ENCODE data around the gene BCL3. TPM values are rescaled to one million over a fixed set of nuclear protein-coding genes. Genes with fewer than 3 reads are reported as not detected.
"Not testable (repeated sequence)": the region's sequence is repeated elsewhere in the genome, so short reads cannot be mapped to it uniquely, and the experiment has no call there.

Gene BCL3
- total RNA-seq, 1 donor from 2014 or later, result 2.5 TPM

DNA sequence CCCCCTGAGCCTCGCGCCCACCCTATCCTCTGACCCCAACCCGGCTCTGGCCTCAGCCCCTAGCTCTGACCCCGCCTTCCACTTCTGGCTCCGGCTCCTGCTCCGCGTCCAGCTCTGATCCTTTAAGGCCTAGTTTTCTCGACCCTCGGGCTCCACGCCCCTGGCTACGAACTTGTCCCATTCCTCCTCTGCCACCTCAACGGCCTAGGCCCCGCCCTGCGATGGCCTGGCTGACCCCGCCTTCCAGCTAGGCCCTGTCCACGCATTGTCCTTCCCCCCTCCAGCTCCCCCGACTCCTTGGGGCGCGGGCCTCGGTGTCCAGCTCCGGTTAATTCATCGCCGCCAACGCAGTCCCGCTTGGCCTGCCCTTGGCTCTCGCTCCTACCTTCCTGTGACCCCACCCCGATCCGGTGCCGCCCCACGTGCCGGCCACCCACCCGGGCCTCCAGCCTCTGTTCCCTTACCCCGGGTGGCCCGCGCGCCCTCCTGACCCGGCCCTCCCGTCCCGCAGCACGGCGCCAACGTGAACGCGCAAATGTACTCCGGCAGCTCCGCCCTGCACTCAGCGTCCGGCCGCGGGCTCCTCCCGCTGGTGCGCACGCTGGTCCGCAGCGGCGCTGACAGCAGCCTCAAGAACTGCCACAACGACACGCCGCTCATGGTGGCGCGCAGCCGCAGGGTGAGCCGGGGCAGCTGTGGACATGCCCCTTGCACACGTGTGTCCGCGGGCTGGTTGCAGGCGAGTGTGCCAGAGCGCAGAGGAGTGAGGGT is 9.4 kb downstream of the BCL3 start:
- DNase-seq (ENCODE audit: low read depth, low spot score), result no peak

- no peak for DNase-seq (ENCODE audit: low read depth, low spot score)
These were observed 10.1 kb downstream of the BCL3 start for GRCh38 chr19:44758596-44758995.

GRCh38 chr19:44759083-44759804 is 10.7 kb downstream of the BCL3 start:
- no peak for DNase-seq (ENCODE audit: low read depth, low spot score)

DNA sequence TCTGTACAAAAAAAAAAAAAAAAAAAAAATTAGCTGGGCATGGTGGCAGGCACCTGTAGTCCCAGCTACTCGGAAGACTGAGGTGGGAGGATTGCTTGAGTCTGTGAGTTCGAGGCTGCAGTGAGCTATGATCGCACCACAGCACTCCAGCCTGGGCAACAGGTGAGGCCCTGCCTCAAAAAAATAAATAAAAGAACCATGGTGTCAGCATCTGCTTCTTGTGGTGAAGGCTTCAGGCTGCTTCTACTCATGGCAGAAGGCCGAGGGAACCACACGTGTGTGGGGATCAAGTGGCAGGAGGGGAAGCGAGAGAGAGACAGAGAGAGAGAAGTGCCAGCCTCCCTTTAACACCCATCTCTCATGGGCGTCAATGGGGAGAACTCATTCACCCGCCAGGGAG is 13.5 kb downstream of the BCL3 start:
- DNase-seq (ENCODE audit: low read depth, low spot score), result no peak

DNA sequence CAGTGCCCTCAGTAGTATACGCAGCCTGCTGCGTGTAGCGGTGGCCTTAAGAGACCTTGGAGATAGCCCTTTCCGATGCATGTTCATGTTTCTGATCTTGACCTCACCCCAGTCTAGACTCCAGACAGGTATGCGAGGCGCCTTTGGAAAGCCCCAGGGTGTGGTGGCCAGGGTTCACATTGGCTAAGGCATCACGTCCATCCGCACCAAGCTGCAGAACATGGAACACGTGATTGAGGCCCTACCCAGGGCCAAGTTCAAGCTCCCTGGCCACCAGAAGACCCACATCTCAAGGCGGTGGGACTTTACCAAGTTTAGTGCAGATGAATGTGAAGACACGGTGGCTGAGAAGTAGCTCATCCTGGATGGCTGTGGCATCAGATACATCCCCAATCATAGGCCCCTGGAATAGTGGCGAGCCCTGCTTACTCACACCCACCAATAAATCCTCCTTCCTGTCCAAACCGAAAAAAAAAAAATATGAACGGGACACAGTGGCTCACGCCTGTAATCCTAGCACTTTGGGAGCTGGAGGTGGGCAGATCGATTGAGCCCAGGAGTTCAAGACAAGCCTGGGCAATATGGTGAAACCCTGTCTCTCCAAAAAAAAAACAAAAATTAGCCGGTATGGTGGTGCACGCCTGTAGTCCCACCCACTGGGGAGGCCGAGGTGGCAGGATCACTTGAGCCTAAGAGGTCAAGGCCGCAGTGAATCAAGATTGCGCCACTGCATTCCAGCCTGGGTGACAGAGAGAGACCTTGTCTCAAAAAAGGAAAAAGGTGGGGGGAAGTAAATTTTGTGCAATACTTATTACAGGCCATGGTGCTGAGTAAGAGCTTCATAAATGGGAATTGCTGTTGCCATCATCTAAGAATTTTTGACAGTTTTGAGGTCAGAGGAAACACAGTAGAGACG is 16.8 kb downstream of the BCL3 start:
- DNase-seq (ENCODE audit: low read depth, low spot score), result no peak

DNA sequence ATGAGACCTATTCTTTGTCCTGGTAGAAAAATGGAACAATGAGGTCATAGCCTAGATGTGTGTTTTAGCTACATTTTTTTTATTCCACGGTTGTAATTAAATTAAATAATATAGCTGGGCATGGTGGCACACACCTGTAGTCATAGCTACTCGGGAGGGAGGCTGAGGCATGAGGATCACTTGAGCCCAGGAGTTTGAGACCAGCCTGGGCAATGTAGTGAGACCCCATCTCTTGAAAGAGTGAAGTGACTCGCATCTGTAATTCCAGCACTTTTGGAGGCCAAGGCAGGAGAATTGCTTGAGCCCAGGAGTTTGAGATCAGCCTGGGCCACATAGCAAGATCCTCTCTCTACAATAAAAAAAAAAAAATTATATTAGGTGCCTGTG is 17.4 kb downstream of the BCL3 start:
- DNase-seq (ENCODE audit: low read depth, low spot score), result no peak

- no peak for DNase-seq (ENCODE audit: low read depth, low spot score)
These were observed 19.0 kb downstream of the BCL3 start for GRCh38 chr19:44767295-44768180.

DNA sequence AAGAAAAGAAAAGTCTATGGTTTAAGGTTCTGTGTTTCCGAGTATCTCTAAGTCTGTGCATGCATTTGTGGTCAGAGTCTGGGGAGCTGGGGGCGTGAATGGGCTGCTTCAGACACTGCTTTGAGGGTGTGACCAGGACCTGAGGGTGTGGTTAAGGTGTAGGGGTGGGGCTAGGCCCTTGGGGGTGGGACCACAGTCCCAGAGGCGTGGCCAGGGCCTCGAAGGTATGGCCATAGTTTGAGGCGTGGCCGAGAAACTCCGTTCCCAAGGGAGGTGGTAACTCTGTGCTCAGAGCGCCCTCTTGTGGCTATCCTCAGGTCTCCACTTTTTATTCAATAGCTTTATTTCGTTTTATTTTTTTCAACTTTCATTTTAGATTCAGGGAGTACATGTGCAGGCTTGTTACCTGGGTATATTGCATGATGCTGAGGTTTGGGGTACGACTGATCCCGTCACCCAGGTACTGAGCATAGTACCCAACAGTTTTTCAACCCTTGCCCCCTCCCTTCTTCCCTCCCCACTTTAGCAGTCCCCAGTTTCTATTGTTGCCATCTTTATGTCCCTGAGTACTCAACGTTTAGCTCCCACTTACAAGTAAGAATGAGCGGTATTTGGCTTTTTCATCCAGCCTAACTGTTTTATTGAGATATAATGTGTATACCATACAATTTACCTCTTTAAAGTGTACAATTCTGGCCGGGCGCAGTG is 22.2 kb downstream of the BCL3 start:
- peak; percentile 76 for DNase-seq (ENCODE audit: low read depth, low spot score)

DNA sequence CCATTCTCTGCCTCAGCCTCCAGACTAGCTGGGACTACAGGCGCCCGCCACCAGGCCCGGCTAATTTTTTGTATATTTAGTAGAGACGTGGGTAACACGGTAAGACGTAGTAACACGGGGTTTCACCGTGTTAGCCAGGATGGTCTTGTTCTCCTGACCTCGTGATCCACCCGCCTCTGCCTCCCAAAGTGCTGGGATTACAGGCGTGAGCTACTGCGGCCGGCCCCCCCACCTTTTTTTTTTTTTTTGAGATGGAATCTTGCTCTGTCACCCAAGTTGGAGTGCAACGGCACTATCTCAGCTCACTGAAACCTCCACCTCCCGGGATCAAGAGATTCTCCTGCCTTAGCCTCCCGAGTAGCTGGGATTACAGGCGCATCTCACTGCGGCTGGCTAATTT is 23.6 kb downstream of the BCL3 start:
- DNase-seq (ENCODE audit: low read depth, low spot score), result not testable (repeated sequence)

GRCh38 chr19:44772959-44773358 is 24.5 kb downstream of the BCL3 start:
- DNase-seq (ENCODE audit: low read depth, low spot score), result no peak

GRCh38 chr19:44775676-44776240 is 27.2 kb downstream of the BCL3 start:
- DNase-seq (ENCODE audit: low read depth, low spot score), result no peak

GRCh38 chr19:44776402-44777096 is 28.0 kb downstream of the BCL3 start:
- DNase-seq (ENCODE audit: low read depth, low spot score), result no peak

DNA sequence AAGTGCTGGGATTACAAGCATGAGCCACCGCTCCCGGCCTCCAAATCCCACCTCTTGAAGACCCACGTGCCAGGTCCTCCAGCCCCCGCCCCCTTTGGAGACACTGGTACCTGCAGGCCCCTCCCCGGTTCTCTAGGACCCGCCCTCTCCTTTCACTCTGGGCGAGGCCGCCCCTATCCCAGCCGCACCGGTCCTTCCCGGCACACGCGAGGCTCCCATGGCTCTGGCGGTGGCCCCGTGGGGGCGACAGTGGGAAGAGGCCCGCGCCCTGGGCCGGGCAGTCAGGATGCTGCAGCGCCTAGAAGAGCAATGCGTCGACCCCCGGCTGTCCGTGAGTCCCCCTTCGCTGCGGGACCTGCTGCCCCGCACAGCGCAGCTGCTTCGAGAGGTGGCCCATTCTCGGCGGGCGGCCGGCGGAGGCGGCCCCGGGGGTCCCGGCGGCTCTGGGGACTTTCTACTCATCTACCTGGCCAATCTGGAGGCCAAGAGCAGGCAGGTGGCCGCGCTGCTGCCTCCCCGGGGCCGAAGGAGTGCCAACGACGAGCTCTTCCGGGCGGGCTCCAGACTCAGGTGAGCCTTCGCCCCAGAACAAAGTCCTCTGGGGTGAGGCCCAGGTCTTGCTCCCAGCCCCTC is 29.3 kb downstream of the BCL3 start, which contains the start of gene CBLC:
Gene CBLC (plus strand): TSS at position 176 of the 633 bp plus-strand sequence. CDS start 42 bp downstream, at position 218.
- no peak for DNase-seq (ENCODE audit: low read depth, low spot score)

DNA sequence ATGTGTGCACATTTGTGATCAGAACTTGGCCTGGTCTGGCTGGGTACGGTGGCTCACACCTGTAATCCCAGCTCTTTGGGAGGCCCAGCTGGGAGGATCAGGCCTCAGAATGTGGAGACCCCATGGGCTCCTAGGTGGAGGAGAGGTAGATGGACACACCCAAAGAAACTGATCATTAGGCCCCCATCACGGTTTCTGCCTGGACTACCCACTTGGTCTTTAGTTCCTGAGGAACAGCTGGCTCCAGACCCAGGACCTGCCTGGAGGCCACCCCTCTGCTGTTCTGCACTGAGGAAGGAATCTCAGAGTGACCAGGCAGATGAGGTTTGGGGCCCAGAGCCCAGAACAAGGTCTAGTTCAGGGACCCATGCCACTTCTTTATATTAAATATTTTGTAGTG is 30.6 kb downstream of the BCL3 start:
- no peak for DNase-seq (ENCODE audit: low read depth, low spot score)

DNA sequence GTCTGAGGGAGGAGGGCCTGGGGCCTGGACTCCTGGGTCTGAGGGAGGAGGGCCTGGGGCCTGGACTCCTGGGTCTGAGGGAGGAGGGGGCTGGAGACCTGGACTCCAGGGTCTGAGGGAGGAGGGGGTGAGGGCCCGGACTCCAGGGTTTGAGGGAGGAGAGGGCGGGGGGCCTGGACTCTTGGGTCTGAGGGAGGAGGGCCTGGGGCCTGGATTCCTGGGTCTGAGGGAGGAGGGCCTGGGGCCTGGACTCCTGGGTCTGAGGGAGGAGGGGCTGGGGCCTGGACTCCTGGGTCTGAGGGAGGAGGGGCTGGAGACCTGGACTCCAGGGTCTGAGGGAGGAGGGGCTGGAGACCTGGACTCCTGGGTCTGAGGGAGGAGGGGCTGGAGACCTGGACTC is 33.2 kb downstream of the BCL3 start:
- DNase-seq (ENCODE audit: low read depth, low spot score), result not testable (repeated sequence)

GRCh38 chr19:44782729-44783128 is 34.2 kb downstream of the BCL3 start:
- no peak for DNase-seq (ENCODE audit: low read depth, low spot score)

GRCh38 chr19:44783545-44783944 is 35.0 kb downstream of the BCL3 start:
- no peak for DNase-seq (ENCODE audit: low read depth, low spot score)

GRCh38 chr19:44785271-44785670 is 36.8 kb downstream of the BCL3 start:
- DNase-seq (ENCODE audit: low read depth, low spot score), result no peak

GRCh38 chr19:44785993-44786392 is 37.5 kb downstream of the BCL3 start:
- DNase-seq (ENCODE audit: low read depth, low spot score), result no peak
